Posterior vena cava (tissue), 2 donors: ENCODE results near the gene TTF1. TPM values are rescaled to one million over a fixed set of nuclear protein-coding genes. Genes with fewer than 3 reads are reported as not detected.

Experiments used
- DNase-seq: peaks from one replicate; pipeline ENCODE4 v3.0.0-alpha.2; 2020; ENCODE audit warnings: low spot score
- intact Hi-C, 2 donors: fragments of 100-400 bp; cut with DNase I; formaldehyde crosslinking; loops; one replicate each; pipeline versions ENCODE4 v1.14.1 to v1.14.2; 2022 to 2023
- long read RNA-seq, 2 donors: library from polyadenylated mRNA; unstranded; transcript quantifications; one replicate each; pipeline ENCODE4 v2.0.0, GENCODE V29; 2020 to 2021
- total RNA-seq, 2 donors: library from RNA; stranded (reverse); fragmentation: NEBNext Ultra II Directional; extraction: Animal tissue kit (Norgen Biotek cat#: 25700); gene quantifications; one replicate each; pipeline ENCODE4 v1.2.1, GENCODE V29; 2021
- donor health status: DM: yes; HTN: yes; CAD: no.
- donor health status: DM: yes; HTN: yes; CAD: no.

Gene TTF1
- 10 to 100 TPM; 10.5 to 12.0 TPM for total RNA-seq
- long read RNA-seq, donor 1, partial matches to known transcripts = 3 of 4 reads
- long read RNA-seq, donor 1, other reads (novel, unspliced or antisense) = 1 of 4 reads
- long read RNA-seq, donor 2, partial matches to known transcripts = 6 of 8 reads
- long read RNA-seq, donor 2, other reads (novel, unspliced or antisense) = 0 of 8 reads

- intact Hi-C loops = no loop called here
Observed at GRCh38 chr9:132406554-132407122, at the start of gene TTF1. TTF1 (minus strand) TSS chr9:132406840; CDS start chr9:132402821, 4,019 bp downstream.

GRCh38 chr9:132456241-132456640 lies 49.6 kb upstream of the TTF1 start:
- intact Hi-C loops = no loop called here
- DNase-seq = no peak

More at GRCh38 chr9:132406554-132407122, at the start of gene TTF1:
- DNase-seq = peak; percentile 97

- intact Hi-C loops = no loop called here
- no peak for DNase-seq
Observed at GRCh38 chr9:132451276-132451675, 44.6 kb upstream of the TTF1 start.

GRCh38 chr9:132447902-132448301 lies 41.3 kb upstream of the TTF1 start:
- intact Hi-C loops = no loop called here
- DNase-seq = no peak

- DNase-seq = no peak
- intact Hi-C loops = no loop called here
Observed at GRCh38 chr9:132447346-132447745, 40.7 kb upstream of the TTF1 start.

GRCh38 chr9:132446887-132447286 lies 40.2 kb upstream of the TTF1 start:
- intact Hi-C loops = no loop called here
- DNase-seq = no peak

GRCh38 chr9:132443951-132444607 lies 37.4 kb upstream of the TTF1 start:
- no peak for DNase-seq
- intact Hi-C loops = no loop called here

GRCh38 chr9:132441404-132441803 lies 34.8 kb upstream of the TTF1 start:
- no peak for DNase-seq
- intact Hi-C loops = no loop called here

- peak; percentile 14 for DNase-seq
- intact Hi-C loops = no loop called here
Observed at GRCh38 chr9:132440735-132441134, 34.1 kb upstream of the TTF1 start.

- no peak for DNase-seq
- intact Hi-C loops = no loop called here
Observed at GRCh38 chr9:132439153-132439552, 32.5 kb upstream of the TTF1 start.

- intact Hi-C loops = no loop called here
- DNase-seq = no peak
Observed at GRCh38 chr9:132434881-132435280, 28.2 kb upstream of the TTF1 start.

- no peak for DNase-seq
- intact Hi-C loops = no loop called here
Observed at GRCh38 chr9:132430998-132431397, 24.4 kb upstream of the TTF1 start.

- no peak for DNase-seq
- intact Hi-C loops = no loop called here
Observed at GRCh38 chr9:132426639-132427414, 20.2 kb upstream of the TTF1 start.

- DNase-seq = no peak
- intact Hi-C loops = no loop called here
Observed at GRCh38 chr9:132425675-132426062, 19.0 kb upstream of the TTF1 start.

GRCh38 chr9:132424857-132425674 lies 18.4 kb upstream of the TTF1 start:
- intact Hi-C loops = no loop called here

GRCh38 chr9:132423503-132423902 lies 16.9 kb upstream of the TTF1 start:
- no peak for DNase-seq
- intact Hi-C loops = no loop called here

More at GRCh38 chr9:132424857-132425674, 18.4 kb upstream of the TTF1 start:
- DNase-seq = no peak

GRCh38 chr9:132422574-132422973 lies 15.9 kb upstream of the TTF1 start:
- intact Hi-C loops = no loop called here
- DNase-seq = no peak

- no peak for DNase-seq
- intact Hi-C loops = no loop called here
Observed at GRCh38 chr9:132418726-132419363, 12.2 kb upstream of the TTF1 start.

- intact Hi-C loops = no loop called here
Observed at GRCh38 chr9:132415181-132415580, 8.5 kb upstream of the TTF1 start.

More at GRCh38 chr9:132415181-132415580, 8.5 kb upstream of the TTF1 start:
- no peak for DNase-seq
